Measurements from ENCODE around the gene QRICH1. TPM values are rescaled to one million over a fixed set of nuclear protein-coding genes. Genes with fewer than 3 reads are reported as not detected.

The QRICH1 gene
- total RNA-seq, 1 experiment from 2014 or later = 107 TPM

GRCh38 chr3:49119036-49119435, 25.2 kb upstream of the QRICH1 start:
- TF ChIP-seq CTCF (IDR thresholded peaks at IDR 0.05; ENCODE audit: unreplicated experiment) = no peak
- DNase-seq = no peak
- Mint-ChIP-seq H3K27ac (ENCODE audit: unreplicated experiment) (no peak overlapping the region), H3K4me1 (ENCODE audit: low read depth, unreplicated experiment) (peaks cover 7% of the 10 kb centered on the region), H3K36me3 (ENCODE audit: insufficient read depth, unreplicated experiment) (peaks cover 47% of the 10 kb centered on the region), H3K27me3 (ENCODE audit: unreplicated experiment) (no peaks in the 10 kb centered on the region), H3K9me3 (ENCODE audit: low read depth, unreplicated experiment) (no peaks in the 10 kb centered on the region), H3K4me3 (ENCODE audit: low read depth, unreplicated experiment) (peak overlapping the region; percentile 73)
- CTCF ChIA-PET = interaction anchor here (0.6 kb wide), 1 partner anchor 23 kb away, joined by 6 read pairs; no protein-coding TSS in a partner anchor
- no TSS peak for BruUV-seq (replicated peaks)
- intact Hi-C loops (cut with micrococcal nuclease; ENCODE audit: unreplicated experiment) = no loop called here

GRCh38 chr3:49112262-49112661, 18.4 kb upstream of the QRICH1 start:
- Mint-ChIP-seq H3K4me3 (ENCODE audit: low read depth, unreplicated experiment) (no peak overlapping the region), H3K4me1 (ENCODE audit: low read depth, unreplicated experiment) (no peaks in the 10 kb centered on the region), H3K9me3 (ENCODE audit: low read depth, unreplicated experiment) (no peaks in the 10 kb centered on the region), H3K27ac (ENCODE audit: unreplicated experiment) (no peak overlapping the region), H3K36me3 (ENCODE audit: insufficient read depth, unreplicated experiment) (peaks cover 34% of the 10 kb centered on the region), H3K27me3 (ENCODE audit: unreplicated experiment) (no peaks in the 10 kb centered on the region)
- intact Hi-C loops (cut with micrococcal nuclease; ENCODE audit: unreplicated experiment) = no loop called here
- no peak for TF ChIP-seq CTCF (IDR thresholded peaks at IDR 0.05; ENCODE audit: unreplicated experiment)
- no peak for DNase-seq
- no TSS peak for BruUV-seq (replicated peaks)
- CTCF ChIA-PET = no interaction called here

- Mint-ChIP-seq H3K4me1 (ENCODE audit: low read depth, unreplicated experiment) (no peaks in the 10 kb centered on the region), H3K36me3 (ENCODE audit: insufficient read depth, unreplicated experiment) (peaks cover 34% of the 10 kb centered on the region), H3K9me3 (ENCODE audit: low read depth, unreplicated experiment) (no peaks in the 10 kb centered on the region), H3K27me3 (ENCODE audit: unreplicated experiment) (no peaks in the 10 kb centered on the region), H3K27ac (ENCODE audit: unreplicated experiment) (no peak overlapping the region), H3K4me3 (ENCODE audit: low read depth, unreplicated experiment) (no peak overlapping the region)
- no peak for TF ChIP-seq CTCF (IDR thresholded peaks at IDR 0.05; ENCODE audit: unreplicated experiment)
- BruUV-seq (replicated peaks) = no TSS peak
- DNase-seq = no peak
- intact Hi-C loops (cut with micrococcal nuclease; ENCODE audit: unreplicated experiment) = no loop called here
- CTCF ChIA-PET = no interaction called here
These were observed 17.5 kb upstream of the QRICH1 start for GRCh38 chr3:49111347-49111746.

- no TSS peak for BruUV-seq (replicated peaks)
- no peak overlapping the region for H3K4me3 Mint-ChIP-seq (ENCODE audit: low read depth, unreplicated experiment)
- CTCF ChIA-PET = no interaction called here
- no peaks in the 10 kb centered on the region for H3K27me3 Mint-ChIP-seq (ENCODE audit: unreplicated experiment)
- H3K9me3 Mint-ChIP-seq (ENCODE audit: low read depth, unreplicated experiment) = no peaks in the 10 kb centered on the region
- no peak for TF ChIP-seq CTCF (IDR thresholded peaks at IDR 0.05; ENCODE audit: unreplicated experiment)
- no peaks in the 10 kb centered on the region for H3K4me1 Mint-ChIP-seq (ENCODE audit: low read depth, unreplicated experiment)
- DNase-seq = no peak
- intact Hi-C loops (cut with micrococcal nuclease; ENCODE audit: unreplicated experiment) = no loop called here
- no peak overlapping the region for H3K27ac Mint-ChIP-seq (ENCODE audit: unreplicated experiment)
- H3K36me3 Mint-ChIP-seq (ENCODE audit: insufficient read depth, unreplicated experiment) = peaks cover 34% of the 10 kb centered on the region
These were observed 16.9 kb upstream of the QRICH1 start for GRCh38 chr3:49110780-49111179.

Measured in Calu3 (cell line).